ENCODE results near the gene SPC25. TPM values are rescaled to one million over a fixed set of nuclear protein-coding genes. Genes with fewer than 3 reads are reported as not detected.

Gene SPC25
- total and polyA plus RNA-seq, 9 of the 15 experiments (the other 6 are each of a cell fraction or from before 2014, with no cell fraction given): 44.8 to 100 (median 75.0) TPM

DNA sequence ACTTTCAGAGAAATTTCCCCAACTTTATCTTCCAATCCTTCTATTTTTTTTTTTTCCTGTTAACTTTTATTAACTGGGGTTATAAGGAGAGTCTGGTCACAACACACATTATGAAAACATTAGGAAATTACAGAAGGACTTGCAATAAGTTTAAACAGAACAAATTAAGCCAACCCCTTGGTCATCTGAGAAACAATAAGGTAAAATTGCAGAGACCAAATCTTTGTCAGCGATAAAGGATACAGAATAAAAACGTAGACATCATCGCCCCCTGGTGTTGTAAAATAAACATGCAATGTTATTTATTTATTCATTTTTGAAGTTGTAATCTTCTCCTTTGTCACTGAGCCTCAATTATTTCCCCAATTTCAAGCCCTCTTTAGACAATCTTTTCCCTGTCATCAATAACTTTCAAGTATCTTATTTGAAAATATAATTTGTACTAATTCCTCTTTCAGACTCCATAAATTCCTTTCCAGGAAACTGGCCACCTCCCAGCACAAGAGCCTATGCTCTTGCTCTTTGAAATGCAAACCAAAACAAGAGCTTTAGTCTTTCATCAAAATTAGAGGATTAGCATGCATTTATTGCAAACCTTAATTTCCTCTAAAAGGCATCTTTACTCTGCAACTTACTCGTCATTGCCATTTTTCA lies 30.4 kb upstream of the SPC25 start (continued):
- TF ChIP-seq SIN3A (IDR thresholded peaks at IDR 0.05; ENCODE audit: borderline replicate concordance in 2 of 2, control insufficient read depth in 1 of 2, low read depth in 2 of 2, low read length in 2 of 2) (no peak), FOXA1 (IDR thresholded peaks at IDR 0.05; ENCODE audit: borderline replicate concordance) (no peak), TEAD1 (CRISPR knock-in tag; IDR thresholded peaks at IDR 0.05) (no peak), ZFX (CRISPR knock-in tag; IDR thresholded peaks at IDR 0.05) (no peak), RBM39 (optimal IDR thresholded peaks at IDR 0.05; ENCODE audit: low read depth, low read length) (no peak), TAF7 (tag; IDR thresholded peaks at IDR 0.05) (no peak), ZNF232 (CRISPR knock-in tag; IDR thresholded peaks at IDR 0.05) (no peak), KLF10 (CRISPR knock-in tag; IDR thresholded peaks at IDR 0.05) (no peak), RBM15 (IDR thresholded peaks at IDR 0.05; ENCODE audit: insufficient read depth, low read length) (no peak), HOXB6 (CRISPR knock-in tag; IDR thresholded peaks at IDR 0.05; ENCODE audit: borderline replicate concordance) (no peak)
- TF ChIP-seq, protein P1, sequence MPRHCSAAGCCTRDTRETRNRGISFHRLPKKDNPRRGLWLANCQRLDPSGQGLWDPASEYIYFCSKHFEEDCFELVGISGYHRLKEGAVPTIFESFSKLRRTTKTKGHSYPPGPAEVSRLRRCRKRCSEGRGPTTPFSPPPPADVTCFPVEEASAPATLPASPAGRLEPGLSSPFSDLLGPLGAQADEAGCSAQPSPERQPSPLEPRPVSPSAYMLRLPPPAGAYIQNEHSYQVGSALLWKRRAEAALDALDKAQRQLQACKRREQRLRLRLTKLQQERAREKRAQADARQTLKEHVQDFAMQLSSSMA (CRISPR knock-in tag; IDR thresholded peaks at IDR 0.05): no peak
- TF ChIP-seq, protein P2, sequence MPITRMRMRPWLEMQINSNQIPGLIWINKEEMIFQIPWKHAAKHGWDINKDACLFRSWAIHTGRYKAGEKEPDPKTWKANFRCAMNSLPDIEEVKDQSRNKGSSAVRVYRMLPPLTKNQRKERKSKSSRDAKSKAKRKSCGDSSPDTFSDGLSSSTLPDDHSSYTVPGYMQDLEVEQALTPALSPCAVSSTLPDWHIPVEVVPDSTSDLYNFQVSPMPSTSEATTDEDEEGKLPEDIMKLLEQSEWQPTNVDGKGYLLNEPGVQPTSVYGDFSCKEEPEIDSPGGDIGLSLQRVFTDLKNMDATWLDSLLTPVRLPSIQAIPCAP (CRISPR knock-in tag; IDR thresholded peaks at IDR 0.05; ENCODE audit: borderline replicate concordance): no peak
- TF ChIP-seq, protein P3, sequence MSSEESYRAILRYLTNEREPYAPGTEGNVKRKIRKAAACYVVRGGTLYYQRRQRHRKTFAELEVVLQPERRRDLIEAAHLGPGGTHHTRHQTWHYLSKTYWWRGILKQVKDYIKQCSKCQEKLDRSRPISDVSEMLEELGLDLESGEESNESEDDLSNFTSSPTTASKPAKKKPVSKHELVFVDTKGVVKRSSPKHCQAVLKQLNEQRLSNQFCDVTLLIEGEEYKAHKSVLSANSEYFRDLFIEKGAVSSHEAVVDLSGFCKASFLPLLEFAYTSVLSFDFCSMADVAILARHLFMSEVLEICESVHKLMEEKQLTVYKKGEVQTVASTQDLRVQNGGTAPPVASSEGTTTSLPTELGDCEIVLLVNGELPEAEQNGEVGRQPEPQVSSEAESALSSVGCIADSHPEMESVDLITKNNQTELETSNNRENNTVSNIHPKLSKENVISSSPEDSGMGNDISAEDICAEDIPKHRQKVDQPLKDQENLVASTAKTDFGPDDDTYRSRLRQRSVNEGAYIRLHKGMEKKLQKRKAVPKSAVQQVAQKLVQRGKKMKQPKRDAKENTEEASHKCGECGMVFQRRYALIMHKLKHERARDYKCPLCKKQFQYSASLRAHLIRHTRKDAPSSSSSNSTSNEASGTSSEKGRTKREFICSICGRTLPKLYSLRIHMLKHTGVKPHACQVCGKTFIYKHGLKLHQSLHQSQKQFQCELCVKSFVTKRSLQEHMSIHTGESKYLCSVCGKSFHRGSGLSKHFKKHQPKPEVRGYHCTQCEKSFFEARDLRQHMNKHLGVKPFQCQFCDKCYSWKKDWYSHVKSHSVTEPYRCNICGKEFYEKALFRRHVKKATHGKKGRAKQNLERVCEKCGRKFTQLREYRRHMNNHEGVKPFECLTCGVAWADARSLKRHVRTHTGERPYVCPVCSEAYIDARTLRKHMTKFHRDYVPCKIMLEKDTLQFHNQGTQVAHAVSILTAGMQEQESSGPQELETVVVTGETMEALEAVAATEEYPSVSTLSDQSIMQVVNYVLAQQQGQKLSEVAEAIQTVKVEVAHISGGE (CRISPR knock-in tag; IDR thresholded peaks at IDR 0.05): no peak
- TF ChIP-seq, protein P4, sequence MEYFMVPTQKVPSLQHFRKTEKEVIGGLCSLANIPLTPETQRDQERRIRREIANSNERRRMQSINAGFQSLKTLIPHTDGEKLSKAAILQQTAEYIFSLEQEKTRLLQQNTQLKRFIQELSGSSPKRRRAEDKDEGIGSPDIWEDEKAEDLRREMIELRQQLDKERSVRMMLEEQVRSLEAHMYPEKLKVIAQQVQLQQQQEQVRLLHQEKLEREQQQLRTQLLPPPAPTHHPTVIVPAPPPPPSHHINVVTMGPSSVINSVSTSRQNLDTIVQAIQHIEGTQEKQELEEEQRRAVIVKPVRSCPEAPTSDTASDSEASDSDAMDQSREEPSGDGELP (CRISPR knock-in tag; IDR thresholded peaks at IDR 0.05; ENCODE audit: borderline replicate concordance): no peak
- TF ChIP-seq, protein P5, sequence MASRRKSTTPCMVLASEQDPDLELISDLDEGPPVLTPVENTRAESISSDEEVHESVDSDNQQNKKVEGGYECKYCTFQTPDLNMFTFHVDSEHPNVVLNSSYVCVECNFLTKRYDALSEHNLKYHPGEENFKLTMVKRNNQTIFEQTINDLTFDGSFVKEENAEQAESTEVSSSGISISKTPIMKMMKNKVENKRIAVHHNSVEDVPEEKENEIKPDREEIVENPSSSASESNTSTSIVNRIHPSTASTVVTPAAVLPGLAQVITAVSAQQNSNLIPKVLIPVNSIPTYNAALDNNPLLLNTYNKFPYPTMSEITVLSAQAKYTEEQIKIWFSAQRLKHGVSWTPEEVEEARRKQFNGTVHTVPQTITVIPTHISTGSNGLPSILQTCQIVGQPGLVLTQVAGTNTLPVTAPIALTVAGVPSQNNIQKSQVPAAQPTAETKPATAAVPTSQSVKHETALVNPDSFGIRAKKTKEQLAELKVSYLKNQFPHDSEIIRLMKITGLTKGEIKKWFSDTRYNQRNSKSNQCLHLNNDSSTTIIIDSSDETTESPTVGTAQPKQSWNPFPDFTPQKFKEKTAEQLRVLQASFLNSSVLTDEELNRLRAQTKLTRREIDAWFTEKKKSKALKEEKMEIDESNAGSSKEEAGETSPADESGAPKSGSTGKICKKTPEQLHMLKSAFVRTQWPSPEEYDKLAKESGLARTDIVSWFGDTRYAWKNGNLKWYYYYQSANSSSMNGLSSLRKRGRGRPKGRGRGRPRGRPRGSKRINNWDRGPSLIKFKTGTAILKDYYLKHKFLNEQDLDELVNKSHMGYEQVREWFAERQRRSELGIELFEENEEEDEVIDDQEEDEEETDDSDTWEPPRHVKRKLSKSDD (conservative IDR thresholded peaks at IDR 0.05; ENCODE audit: low read length): no peak
- TF ChIP-seq, protein P6, sequence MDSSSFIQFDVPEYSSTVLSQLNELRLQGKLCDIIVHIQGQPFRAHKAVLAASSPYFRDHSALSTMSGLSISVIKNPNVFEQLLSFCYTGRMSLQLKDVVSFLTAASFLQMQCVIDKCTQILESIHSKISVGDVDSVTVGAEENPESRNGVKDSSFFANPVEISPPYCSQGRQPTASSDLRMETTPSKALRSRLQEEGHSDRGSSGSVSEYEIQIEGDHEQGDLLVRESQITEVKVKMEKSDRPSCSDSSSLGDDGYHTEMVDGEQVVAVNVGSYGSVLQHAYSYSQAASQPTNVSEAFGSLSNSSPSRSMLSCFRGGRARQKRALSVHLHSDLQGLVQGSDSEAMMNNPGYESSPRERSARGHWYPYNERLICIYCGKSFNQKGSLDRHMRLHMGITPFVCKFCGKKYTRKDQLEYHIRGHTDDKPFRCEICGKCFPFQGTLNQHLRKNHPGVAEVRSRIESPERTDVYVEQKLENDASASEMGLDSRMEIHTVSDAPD (CRISPR knock-in tag; IDR thresholded peaks at IDR 0.05): no peak

Data from K562 (cell line).